ENCODE results near the gene WNK2. TPM values are rescaled to one million over a fixed set of nuclear protein-coding genes. Genes with fewer than 3 reads are reported as not detected.
"Not testable (repeated sequence)": the region's sequence is repeated elsewhere in the genome, so short reads cannot be mapped to it uniquely, and the experiment has no call there.

WNK2 gene
- total RNA-seq, 4 donors from 2014 or later = 3.8 to 17.7 (median 9.0) TPM

GRCh38 chr9:93247099-93247865, 63.3 kb downstream of the WNK2 start:
- Histone ChIP-seq H3K9me3 (no peaks in the 10 kb centered on the region), H3K27me3 (no peaks in the 10 kb centered on the region), H3K36me3 (no peaks in the 10 kb centered on the region), H3K27ac (no peak overlapping the region), H3K4me1 (peaks cover 0 to 8% (median 0%) of the 10 kb centered on the region in 4 donors), H3K4me3 (no peak overlapping the region)
- WGBS, 2 donors = 92 to 97% methylated on average over 26 to 29 of the region's 36 CpGs
- TF ChIP-seq POLR2A (IDR thresholded peaks at IDR 0.05) = no peak
- no peak for DNase-seq (ENCODE audit: low spot score in 2 of 2)

- TF ChIP-seq EP300 (IDR thresholded peaks at IDR 0.05) (no peak), CTCF (IDR thresholded peaks at IDR 0.05) (no peak), POLR2A (IDR thresholded peaks at IDR 0.05) (no peak)
- Histone ChIP-seq H3K4me3 (no peak overlapping the region), H3K4me1 (peaks cover 0 to 8% (median 0%) of the 10 kb centered on the region in 4 donors), H3K27me3 (no peaks in the 10 kb centered on the region), H3K36me3 (no peaks in the 10 kb centered on the region), H3K27ac (no peak overlapping the region), H3K9me3 (no peaks in the 10 kb centered on the region)
- WGBS, 2 donors = 92 to 98% methylated on average over 5 to 8 of the region's 9 CpGs
- DNase-seq (ENCODE audit: low spot score in 2 of 2) = no peak
Observed at GRCh38 chr9:93247892-93248291, 64.0 kb downstream of the WNK2 start.

GRCh38 chr9:93248386-93249040, 64.6 kb downstream of the WNK2 start:
- Histone ChIP-seq H3K4me3 (no peak overlapping the region), H3K9me3 (no peaks in the 10 kb centered on the region), H3K27me3 (no peaks in the 10 kb centered on the region), H3K4me1 (peaks cover 0 to 8% (median 0%) of the 10 kb centered on the region in 4 donors), H3K36me3 (no peaks in the 10 kb centered on the region), H3K27ac (no peak overlapping the region)
- WGBS, 2 donors = 49 to 70% methylated on average over 3 of the region's 3 CpGs
- TF ChIP-seq POLR2A (IDR thresholded peaks at IDR 0.05) = no peak
- DNase-seq (ENCODE audit: low spot score in 2 of 2) = no peak

GRCh38 chr9:93250185-93250584, 66.2 kb downstream of the WNK2 start:
- Histone ChIP-seq H3K27ac (no peak overlapping the region), H3K36me3 (no peaks in the 10 kb centered on the region), H3K9me3 (no peaks in the 10 kb centered on the region), H3K4me1 (peaks cover 0 to 8% (median 0%) of the 10 kb centered on the region in 4 donors), H3K27me3 (no peaks in the 10 kb centered on the region), H3K4me3 (no peak overlapping the region)
- no peak for DNase-seq (ENCODE audit: low spot score in 2 of 2)
- 93 to 95% methylated on average over 4 of the region's 4 CpGs for WGBS, 2 donors
- no peak for TF ChIP-seq EP300 (IDR thresholded peaks at IDR 0.05)
- TF ChIP-seq POLR2A (IDR thresholded peaks at IDR 0.05) = no peak
- TF ChIP-seq CTCF (IDR thresholded peaks at IDR 0.05) = no peak

GRCh38 chr9:93251309-93251708, 67.4 kb downstream of the WNK2 start:
- H3K4me3 ChIP-seq; H3K27ac ChIP-seq; H3K9me3 ChIP-seq; DNase-seq (ENCODE audit: low spot score in 2 of 2); H3K36me3 ChIP-seq; H3K4me1 ChIP-seq; H3K27me3 ChIP-seq: not testable (repeated sequence)
- WGBS, 2 donors = 92 to 95% methylated on average over 8 of the region's 8 CpGs

GRCh38 chr9:93252116-93252780, 68.3 kb downstream of the WNK2 start:
- no peaks in the 10 kb centered on the region for H3K36me3 ChIP-seq
- DNase-seq (ENCODE audit: low spot score in 2 of 2) = no peak
- no peaks in the 10 kb centered on the region for H3K9me3 ChIP-seq
- 83 to 85% methylated on average over 12 to 13 of the region's 14 CpGs for WGBS, 2 donors
- no peaks in the 10 kb centered on the region for H3K27me3 ChIP-seq
- H3K4me3 ChIP-seq = no peak overlapping the region
- no peak for TF ChIP-seq EP300 (IDR thresholded peaks at IDR 0.05)
- no peak for TF ChIP-seq CTCF (IDR thresholded peaks at IDR 0.05)
- TF ChIP-seq POLR2A (IDR thresholded peaks at IDR 0.05) = no peak
- H3K4me1 ChIP-seq = peaks cover 0 to 8% (median 0%) of the 10 kb centered on the region in 4 donors
- no peak overlapping the region for H3K27ac ChIP-seq
